GM18519 (cell line): Measurements from ENCODE around the gene CTXND2.

Source experiments
- ATAC-seq: cut with Tn5 transposase; IDR thresholded peaks from one replicate; pipeline ENCODE4 v1.9.1; 2021; ENCODE audit warnings: mild to moderate bottlenecking, moderate library complexity; ENCODE audit not compliant: unreplicated experiment, low FRiP score

The CTXND2 gene

DNA sequence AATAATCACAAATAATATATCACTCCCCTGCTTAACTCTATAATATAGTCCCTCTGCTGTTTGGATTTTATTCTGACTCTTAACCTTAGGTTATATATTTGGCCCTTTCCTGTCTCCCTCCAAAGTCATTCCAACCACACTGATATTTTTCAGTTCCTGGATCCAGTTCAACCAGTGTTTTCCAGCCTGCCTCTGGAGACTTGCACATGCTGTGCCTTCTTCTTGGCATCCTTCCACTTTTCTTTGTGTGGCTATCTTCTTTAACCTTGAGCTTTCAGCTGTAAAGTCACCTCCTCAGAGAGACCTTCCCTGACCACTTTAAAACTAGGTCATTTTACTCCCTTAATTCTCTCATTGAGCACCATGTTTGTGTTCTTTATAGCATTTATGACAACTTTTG lies 68.3 kb downstream of the CTXND2 start:
- ATAC-seq, result no peak

DNA sequence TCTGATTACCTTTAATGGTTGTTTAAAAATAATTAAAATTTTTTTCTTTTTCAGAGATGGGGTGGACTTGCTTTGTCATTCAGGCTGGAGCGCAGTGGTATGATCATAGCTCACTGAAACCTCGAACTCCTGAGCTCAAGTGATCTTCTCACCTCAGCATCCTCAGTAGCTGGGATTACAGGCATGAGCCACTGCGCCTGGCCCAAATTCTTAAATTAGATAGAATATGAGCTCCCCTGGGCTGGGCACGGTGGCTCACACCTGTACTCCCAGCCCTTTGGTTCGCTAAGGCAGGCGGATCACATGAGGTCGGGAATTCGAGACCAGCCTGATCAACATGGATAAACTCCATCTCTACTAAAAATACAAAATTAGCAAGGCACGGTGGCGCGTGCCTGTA lies 70.7 kb downstream of the CTXND2 start:
- ATAC-seq, result no peak

DNA sequence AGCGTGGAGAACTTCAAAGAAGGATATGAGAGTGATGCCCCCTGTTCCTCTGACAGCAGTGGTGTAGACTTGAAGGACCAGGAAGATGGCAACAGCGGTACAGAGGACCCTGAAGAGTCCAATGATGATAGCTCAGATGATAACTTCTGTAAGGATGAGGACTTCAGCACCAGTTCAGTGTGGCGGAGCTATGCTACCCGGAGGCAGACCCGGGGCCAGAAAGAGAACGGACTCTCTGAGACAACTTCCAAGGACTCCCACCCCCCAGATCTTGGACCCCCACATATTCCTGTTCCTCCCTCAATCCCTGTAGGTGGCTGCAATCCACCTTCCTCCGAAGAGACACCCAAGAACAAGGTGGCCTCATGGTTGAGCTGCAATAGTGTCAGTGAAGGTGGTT lies 73.7 kb downstream of the CTXND2 start:
- ATAC-seq, result no peak

DNA sequence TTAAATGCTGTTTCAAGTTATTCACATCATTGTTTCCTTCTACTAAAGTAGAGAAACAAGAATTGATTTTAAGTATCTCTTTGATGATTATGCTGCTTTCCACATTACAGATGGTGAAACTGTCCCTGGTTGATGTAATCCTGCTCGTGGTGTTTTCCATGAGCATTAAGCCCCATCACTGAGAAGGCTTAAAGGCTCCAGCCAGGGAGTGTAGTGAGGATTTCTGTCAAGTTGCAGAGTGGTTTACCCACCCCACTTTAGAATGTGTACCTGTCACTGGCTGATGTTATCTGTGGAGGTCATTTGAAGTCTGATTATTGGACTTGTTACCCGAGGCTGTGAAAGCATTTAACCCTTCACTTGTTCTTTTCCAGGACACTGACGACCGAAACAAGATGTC lies 74.8 kb downstream of the CTXND2 start:
- ATAC-seq, result no peak
